ENCODE results near the gene LDB3. TPM values are rescaled to one million over a fixed set of nuclear protein-coding genes. Genes with fewer than 3 reads are reported as not detected.

The LDB3 gene
- total RNA-seq, 2 experiments from 2014 or later = 0.06 to 0.20 TPM

DNA sequence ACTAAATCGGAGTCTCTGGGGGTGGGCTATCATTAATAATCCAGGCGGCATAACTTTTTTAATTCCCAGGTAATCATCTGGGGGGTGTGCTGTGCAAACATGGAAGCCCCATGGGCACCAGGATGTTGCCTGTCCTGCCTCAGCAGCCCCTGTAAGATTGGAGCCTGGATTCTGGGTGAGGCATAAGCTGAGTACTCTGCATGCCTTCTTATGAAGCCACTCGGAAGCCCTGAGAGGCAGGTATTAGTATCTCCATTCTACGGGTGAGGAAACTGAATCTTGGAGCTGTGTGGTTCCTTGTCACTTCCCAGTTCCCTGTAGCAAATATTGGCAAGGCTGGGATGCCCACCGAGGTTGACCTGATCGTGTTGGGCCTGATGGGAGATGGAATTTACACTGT lies 21.4 kb upstream of the LDB3 start:
- DNase-seq = no peak
- no peak overlapping the region for H3K27ac Mint-ChIP-seq
- H3K9me3 Mint-ChIP-seq = no peaks in the 10 kb centered on the region
- H3K27me3 Mint-ChIP-seq = peaks cover 7% of the 10 kb centered on the region
- no peaks in the 10 kb centered on the region for H3K36me3 Mint-ChIP-seq
- H3K4me3 Mint-ChIP-seq = no peak overlapping the region
- H3K4me1 Mint-ChIP-seq = peaks cover 12% of the 10 kb centered on the region

DNA sequence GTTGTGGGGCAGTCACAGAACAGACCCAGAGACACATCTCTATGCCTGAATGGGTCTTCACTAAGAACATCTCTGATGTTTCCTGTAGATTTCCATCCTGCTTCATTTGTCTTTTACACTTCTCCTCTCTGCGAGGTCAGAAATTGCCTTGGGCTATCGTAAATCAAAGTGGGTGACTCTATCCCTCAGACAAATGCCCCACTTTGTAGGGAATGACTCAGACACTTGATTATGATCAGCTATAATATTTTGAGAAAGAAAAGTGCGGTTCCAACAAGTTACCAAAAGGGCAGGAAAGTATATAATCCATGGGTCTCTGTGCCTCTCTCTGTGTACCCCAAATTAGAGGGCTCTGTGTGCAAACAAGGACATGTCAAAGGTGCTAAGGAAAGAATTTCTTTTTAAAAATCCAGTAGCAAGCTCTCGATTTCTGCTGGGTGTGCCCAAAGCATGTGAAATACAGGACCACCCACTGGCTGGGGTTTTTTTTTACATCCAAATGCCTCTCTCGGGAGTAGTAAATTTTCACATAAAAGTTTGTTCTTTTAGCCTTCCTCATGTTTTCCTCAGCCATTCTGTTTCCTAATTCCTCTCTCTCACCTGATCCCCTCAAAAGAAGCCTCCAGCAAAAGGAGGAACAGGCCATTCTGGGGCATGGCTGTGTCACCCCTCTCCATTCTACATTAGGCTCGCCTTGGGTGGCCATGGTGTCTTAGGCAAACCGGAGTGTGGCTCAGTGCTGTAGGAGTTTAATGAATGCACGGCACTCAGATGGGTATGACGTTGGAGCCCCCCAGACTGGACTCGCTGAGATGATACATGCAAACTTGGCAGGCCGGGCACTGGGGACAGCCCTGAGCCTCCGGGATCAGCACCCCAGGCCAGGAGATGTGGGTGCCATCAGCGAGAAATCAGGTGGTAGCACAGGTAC lies 20.3 kb upstream of the LDB3 start:
- Mint-ChIP-seq H3K27ac (no peak overlapping the region), H3K9me3 (no peaks in the 10 kb centered on the region), H3K27me3 (no peaks in the 10 kb centered on the region), H3K4me1 (peaks cover 12% of the 10 kb centered on the region), H3K36me3 (no peaks in the 10 kb centered on the region), H3K4me3 (no peak overlapping the region)
- DNase-seq = no peak

DNA sequence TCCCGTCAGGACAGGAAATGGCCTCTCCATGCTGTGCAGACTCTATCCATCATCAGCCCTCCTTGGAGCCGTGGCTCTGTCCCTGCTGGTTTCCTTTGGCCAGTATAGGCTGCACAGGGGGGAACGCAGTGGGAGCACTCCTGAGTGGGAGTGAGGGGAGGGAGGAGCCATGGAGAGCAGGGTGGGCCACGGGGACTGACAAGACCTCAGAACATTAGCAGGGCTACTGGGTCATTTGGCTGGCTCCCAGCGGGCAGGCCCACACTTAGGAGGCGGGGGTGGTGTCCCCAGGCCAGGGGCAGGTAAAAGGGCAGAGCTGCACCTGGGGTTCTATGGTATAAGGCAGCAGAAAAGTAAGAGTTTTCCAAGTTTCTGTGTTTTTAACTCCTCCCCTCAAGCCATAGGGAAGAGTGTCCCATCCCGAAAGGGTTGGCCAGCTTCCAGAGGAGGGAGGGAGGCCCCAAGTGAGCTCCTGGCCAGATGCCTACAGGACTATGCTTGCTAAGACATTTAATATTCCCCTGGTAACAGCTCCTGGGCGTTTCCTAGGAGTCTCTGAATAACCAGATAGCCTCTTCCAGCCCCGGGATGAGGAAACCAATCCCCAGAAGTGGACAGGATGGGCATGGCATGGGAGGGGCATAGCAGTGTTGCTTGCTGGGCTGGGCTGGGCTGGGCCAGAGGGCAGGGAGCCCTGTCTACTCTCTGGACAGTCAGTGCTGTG lies 19.4 kb upstream of the LDB3 start:
- no peak overlapping the region for H3K4me3 Mint-ChIP-seq
- no peaks in the 10 kb centered on the region for H3K27me3 Mint-ChIP-seq
- H3K36me3 Mint-ChIP-seq = no peaks in the 10 kb centered on the region
- peaks cover 4% of the 10 kb centered on the region for H3K4me1 Mint-ChIP-seq
- no peak for DNase-seq
- no peak overlapping the region for H3K27ac Mint-ChIP-seq
- no peaks in the 10 kb centered on the region for H3K9me3 Mint-ChIP-seq

DNA sequence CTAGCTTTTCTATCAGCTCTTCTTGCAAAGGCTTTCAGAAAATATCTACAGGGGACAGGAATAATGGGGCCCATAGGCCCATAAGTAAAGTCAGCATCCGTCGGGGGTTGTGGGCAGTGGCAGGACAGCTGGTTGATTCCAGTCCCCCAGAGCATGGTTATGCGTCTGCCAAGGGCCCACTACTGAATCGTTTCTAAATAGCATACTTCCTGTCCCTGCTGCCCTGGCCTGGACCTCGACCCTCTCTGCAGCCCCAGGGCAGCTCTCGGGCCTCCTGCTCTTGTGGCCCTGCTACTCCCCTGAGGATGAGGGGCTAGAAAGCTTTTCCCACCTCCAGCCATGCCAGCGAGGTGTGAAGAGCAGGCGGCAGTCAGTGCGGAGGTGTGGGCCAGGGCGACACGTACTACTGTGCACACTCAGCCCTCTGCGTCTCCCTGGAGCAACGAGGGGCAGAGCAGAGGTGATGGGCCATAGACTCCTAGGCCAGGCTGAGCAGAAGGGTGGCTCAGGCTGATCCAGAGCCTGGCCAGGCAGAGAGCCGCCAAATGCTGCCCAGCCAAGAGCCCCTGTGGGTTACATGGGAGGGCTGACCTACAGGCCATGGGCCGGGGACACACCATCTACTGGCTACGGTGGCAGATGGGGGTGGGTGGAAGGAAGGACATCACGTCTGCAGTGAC lies 18.7 kb upstream of the LDB3 start:
- Mint-ChIP-seq H3K36me3 (no peaks in the 10 kb centered on the region), H3K4me1 (no peaks in the 10 kb centered on the region), H3K9me3 (no peaks in the 10 kb centered on the region), H3K4me3 (no peak overlapping the region), H3K27ac (no peak overlapping the region), H3K27me3 (no peaks in the 10 kb centered on the region)
- no peak for DNase-seq

DNA sequence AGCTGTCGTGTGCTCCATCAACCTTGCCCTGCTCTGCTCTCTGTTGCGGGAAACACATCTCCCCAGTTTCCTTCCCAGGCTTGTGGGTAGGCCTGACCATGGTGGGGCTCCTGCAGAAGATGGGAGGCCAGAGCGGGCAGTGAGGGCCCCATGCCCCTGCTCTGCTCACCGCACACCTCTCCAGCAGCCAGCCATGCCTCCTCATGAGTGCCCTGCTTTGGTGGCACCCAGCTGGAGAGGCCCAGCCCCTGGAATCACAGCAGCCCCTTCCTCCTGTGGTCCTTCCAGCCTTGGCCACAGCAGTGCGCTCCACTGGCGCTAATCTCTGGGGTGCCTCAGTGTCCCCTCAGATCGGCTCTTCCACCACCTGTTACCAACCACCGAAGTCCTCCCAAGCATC lies 18.2 kb upstream of the LDB3 start:
- no peak for DNase-seq
- H3K4me3 Mint-ChIP-seq = no peak overlapping the region
- H3K27ac Mint-ChIP-seq = no peak overlapping the region
- H3K4me1 Mint-ChIP-seq = no peaks in the 10 kb centered on the region
- no peaks in the 10 kb centered on the region for H3K9me3 Mint-ChIP-seq
- H3K36me3 Mint-ChIP-seq = no peaks in the 10 kb centered on the region
- H3K27me3 Mint-ChIP-seq = no peaks in the 10 kb centered on the region

DNA sequence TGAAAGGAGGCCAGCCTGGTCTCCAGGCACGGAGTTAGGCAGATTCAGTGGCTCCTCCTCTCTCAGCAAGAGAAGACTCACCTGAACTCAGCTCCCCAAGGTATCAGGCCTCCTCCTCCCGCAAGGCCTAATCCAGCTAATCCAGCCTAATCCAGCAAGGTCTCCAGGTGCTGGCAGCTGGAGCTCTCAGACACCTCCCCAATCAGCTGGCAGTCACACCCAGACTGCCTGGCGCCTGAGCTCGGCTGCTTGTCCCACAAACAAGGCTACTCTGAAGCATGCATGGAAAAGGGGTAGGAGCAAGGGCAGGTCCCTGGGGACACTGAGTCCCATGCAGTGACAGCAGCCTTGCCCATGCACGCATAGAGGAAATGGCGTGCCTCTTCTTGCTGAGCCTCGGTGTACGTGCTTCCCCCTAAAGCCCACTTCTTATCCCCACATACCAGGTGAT lies 17.3 kb upstream of the LDB3 start:
- Mint-ChIP-seq H3K27me3 (no peaks in the 10 kb centered on the region), H3K4me1 (no peaks in the 10 kb centered on the region), H3K4me3 (no peak overlapping the region), H3K9me3 (no peaks in the 10 kb centered on the region), H3K36me3 (no peaks in the 10 kb centered on the region), H3K27ac (no peak overlapping the region)
- no peak for DNase-seq

DNA sequence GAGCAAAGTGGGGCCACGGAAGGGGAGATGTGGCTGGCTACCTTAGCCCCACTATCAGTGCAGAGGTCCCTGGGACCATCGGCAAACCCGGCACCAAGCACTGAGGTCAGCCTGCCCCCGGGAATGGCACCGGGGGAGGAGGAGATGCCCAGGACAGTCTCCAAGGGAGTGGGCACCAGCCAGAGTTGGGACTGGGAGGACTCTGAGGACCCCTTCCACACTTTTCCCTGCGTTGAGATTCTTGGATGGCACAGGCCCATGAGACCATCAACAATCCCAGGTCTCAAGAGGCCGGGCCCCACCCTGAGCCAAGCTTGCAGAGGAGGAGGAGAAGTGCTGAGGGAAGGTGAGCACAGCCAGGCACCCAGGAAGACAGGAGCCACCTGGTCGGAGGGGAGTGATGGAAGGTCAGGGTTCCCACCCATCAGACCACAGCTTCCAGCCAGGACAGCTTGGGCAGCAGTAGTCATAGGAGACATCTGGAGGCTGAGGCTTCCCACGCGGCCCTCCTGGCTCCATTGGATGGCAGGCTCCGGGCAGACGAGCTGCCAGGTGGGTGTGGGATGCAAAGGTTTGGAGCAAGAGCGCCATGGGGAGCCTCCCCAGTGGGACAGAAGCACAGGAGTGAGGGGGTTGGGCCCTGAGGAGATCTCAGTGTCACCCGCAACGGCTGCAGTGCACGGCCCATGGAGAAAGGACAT lies 16.5 kb upstream of the LDB3 start:
- H3K27ac Mint-ChIP-seq = no peak overlapping the region
- no peak overlapping the region for H3K4me3 Mint-ChIP-seq
- no peaks in the 10 kb centered on the region for H3K36me3 Mint-ChIP-seq
- no peaks in the 10 kb centered on the region for H3K27me3 Mint-ChIP-seq
- no peaks in the 10 kb centered on the region for H3K9me3 Mint-ChIP-seq
- H3K4me1 Mint-ChIP-seq = no peaks in the 10 kb centered on the region
- DNase-seq = no peak

DNA sequence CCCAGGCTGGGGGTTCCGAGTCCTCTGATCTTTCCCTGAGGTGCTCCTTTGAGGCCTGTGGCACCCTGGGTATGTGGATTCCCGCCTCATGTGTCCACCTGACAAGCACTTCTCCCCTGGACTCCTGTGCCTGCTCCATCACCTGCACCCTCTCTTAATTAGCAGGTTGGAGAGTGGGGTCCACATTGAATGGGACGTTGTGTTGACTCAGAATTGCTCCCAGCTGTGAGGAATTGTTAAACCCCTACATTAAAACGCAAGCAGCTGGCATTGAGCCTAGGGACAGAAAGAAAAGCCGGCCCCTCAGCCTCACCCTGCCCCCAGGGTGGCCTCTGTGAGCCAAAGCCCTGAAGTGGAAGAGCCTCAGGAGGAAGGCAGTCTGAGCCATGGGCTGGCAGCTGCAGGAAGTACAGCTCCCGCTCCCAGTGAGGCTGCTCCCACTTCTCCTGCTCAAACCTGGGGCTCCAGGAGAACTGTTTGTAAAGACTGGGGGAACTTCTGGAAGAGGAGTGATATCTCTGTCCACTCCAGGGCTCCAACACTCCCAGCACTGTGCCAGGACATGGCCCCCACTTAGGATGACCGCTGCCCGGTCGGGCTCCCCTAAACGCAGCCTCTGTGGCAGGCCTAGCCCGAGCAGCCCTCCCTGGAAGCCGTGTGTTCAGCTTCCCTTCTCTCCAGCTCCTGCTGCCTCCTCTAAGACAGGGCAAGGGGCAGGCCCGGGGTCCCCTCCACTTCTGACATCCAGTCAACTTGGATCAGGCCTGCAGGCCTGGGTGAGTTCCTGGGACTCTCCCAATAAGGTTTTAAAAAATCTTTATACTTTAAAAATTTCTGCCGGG lies 15.7 kb upstream of the LDB3 start:
- Mint-ChIP-seq H3K9me3 (no peaks in the 10 kb centered on the region), H3K36me3 (no peaks in the 10 kb centered on the region), H3K27me3 (no peaks in the 10 kb centered on the region), H3K4me3 (no peak overlapping the region), H3K4me1 (no peaks in the 10 kb centered on the region), H3K27ac (no peak overlapping the region)
- DNase-seq = no peak

DNA sequence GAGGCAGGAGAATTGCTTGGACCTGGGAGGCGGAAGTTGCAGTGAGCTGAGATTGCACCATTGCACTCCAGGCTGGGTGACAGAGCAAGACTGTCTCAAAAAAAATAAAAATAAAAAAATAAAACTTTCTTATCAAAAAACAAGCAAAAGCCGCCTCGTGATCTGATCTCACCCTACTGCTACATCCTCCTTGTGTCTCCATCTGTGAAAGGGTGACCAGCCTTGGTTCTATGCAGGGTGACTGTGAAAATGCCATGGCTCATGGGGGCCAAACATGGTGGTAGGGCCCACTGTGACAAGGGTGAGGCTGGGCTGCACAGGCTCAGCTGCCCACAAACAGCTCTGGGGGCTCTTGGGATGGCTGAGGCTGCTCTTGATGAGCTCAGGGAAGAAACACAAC lies 14.9 kb upstream of the LDB3 start:
- Mint-ChIP-seq H3K4me1 (no peaks in the 10 kb centered on the region), H3K27ac (no peak overlapping the region), H3K27me3 (no peaks in the 10 kb centered on the region), H3K36me3 (no peaks in the 10 kb centered on the region), H3K9me3 (no peaks in the 10 kb centered on the region), H3K4me3 (no peak overlapping the region)
- no peak for DNase-seq

DNA sequence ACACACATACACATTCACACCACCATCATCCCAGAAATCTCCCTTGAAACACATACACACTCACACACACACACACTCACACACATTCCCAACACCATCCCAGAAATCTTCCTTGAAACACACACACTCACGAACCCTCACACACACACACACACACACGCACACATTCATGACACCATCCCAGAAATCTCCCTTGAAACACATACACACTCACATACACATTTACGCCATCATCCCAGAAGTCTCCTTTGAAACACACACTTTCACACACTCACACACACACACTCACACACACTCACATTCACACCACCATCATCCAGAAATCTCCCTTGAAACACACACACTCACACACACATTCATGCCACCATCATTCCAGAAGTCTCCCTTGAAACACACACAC lies 14.3 kb upstream of the LDB3 start:
- Mint-ChIP-seq H3K27me3 (no peaks in the 10 kb centered on the region), H3K9me3 (no peaks in the 10 kb centered on the region), H3K4me1 (no peaks in the 10 kb centered on the region)

DNA sequence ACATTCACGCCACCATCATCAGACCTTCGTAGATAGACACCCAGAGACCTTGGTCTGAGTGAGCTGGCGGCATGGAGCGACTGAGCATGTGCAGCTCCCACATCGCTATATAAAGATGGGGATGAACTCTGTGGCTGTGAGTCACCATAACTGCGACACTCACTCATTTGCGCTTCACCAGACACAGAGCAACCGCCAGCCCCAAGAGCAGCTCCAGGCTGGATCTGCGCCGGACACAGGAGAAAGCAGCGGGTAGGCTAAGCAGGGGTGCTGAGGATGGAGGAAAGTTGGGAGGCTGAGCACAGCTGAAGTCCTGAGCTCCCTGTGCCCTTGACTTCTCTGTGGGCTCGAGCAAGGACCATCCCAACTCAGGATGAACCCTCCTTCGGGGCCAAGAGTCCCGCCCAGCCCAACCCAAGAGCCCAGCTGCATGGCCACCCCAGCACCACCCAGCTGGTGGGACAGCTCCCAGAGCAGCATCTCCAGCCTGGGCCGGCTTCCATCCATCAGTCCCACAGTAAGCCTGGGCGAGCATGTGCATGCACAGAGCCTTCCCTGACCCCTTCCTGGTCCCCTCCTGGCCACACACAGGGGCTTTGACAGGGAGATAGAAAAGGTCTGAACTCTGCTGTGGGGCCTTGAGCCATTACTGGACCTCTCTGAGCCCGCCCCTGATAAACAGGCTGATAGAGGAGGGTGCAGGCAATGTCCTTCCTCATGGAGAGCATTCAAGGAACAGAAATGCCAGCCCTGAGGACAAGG lies 13.7 kb upstream of the LDB3 start, which contains the start of gene OPN4:
Gene OPN4, plus strand, starts transcription at position 137 of the 762 bp plus-strand sequence. Its CDS starts 237 bp downstream, at position 374.
- Mint-ChIP-seq H3K27me3 (no peaks in the 10 kb centered on the region), H3K36me3 (no peaks in the 10 kb centered on the region), H3K9me3 (no peaks in the 10 kb centered on the region), H3K4me1 (no peaks in the 10 kb centered on the region), H3K4me3 (no peak within 1 kb of the TSS), H3K27ac (no peak within 1 kb of the TSS)
- DNase-seq = no peak

More for the DNA sequence above, 14.3 kb upstream of the LDB3 start:
- no peak overlapping the region for H3K4me3 Mint-ChIP-seq
- no peaks in the 10 kb centered on the region for H3K36me3 Mint-ChIP-seq
- DNase-seq = no peak
- H3K27ac Mint-ChIP-seq = no peak overlapping the region

DNA sequence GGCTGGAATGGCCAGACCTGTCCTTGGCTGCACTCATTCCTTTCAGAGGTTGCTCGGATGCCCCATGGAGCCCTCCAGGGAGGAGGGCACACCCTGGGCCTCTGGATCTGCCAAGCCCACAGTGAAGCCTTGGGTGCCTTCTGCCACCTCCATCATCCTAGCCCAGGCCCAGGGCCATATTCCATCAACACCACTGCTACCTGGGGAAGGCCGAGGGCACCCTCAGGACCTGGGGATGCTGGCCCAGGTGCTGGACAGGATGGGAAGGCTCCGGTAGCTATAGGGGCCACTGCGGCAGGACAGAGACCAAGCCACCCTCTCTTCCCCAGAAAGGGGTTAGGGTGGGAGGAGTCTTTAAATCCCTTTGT lies 13.2 kb upstream of the LDB3 start:
- DNase-seq = no peak
- H3K27me3 Mint-ChIP-seq = no peaks in the 10 kb centered on the region
- H3K36me3 Mint-ChIP-seq = no peaks in the 10 kb centered on the region
- H3K9me3 Mint-ChIP-seq = no peaks in the 10 kb centered on the region
- no peak overlapping the region for H3K27ac Mint-ChIP-seq
- no peak overlapping the region for H3K4me3 Mint-ChIP-seq
- H3K4me1 Mint-ChIP-seq = no peaks in the 10 kb centered on the region

DNA sequence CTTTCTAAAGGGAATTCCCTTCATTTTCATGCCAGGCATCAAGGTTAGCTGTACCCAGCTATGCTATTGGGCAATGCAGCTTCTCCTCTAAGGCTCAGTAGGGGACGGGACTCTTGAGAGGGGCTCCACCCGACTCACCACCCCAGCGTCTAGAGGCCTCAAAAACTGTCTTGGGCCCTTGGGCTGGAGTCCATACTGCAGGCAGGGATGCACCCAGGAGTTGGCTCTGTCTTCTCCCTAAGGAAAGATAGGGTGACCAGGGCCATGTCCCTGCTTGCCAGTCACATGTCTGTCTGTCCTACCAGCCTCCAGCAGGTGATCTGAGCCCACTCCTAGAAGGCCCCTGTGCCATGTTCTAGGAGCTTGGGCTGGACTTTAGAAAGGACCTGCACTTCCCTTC lies 12.7 kb upstream of the LDB3 start:
- Mint-ChIP-seq H3K9me3 (no peaks in the 10 kb centered on the region), H3K4me3 (no peak overlapping the region), H3K36me3 (no peaks in the 10 kb centered on the region), H3K27me3 (no peaks in the 10 kb centered on the region), H3K27ac (no peak overlapping the region), H3K4me1 (no peaks in the 10 kb centered on the region)
- DNase-seq = no peak
